Muscle layer of duodenum (tissue), 2 donors: ENCODE data around the gene ECSIT.
"Not testable (repeated sequence)": the region's sequence is repeated elsewhere in the genome, so short reads cannot be mapped to it uniquely, and the experiment has no call there.

Experiments used
- H3K27ac ChIP-seq: one replicate; pipeline ENCODE4 v1.7.0; 2013; ENCODE audit warnings: mild to moderate bottlenecking, low read length
- H3K27me3 ChIP-seq: one replicate; pipeline ENCODE4 v1.7.0; 2013; ENCODE audit warnings: low read depth, mild to moderate bottlenecking, control low read depth, low read length
- H3K36me3 ChIP-seq, 2 donors: one replicate each; pipeline ENCODE4 v1.7.0; 2013; ENCODE audit warnings: low read length in 2 of 2, control low read depth in 1 of 2, mild to moderate bottlenecking in 1 of 2; ENCODE audit not compliant: insufficient read depth in 2 of 2, control insufficient read depth in 1 of 2
- H3K4me1 ChIP-seq, 2 donors: one replicate each; pipeline ENCODE4 v1.7.0; 2013; ENCODE audit warnings: low read length in 2 of 2, mild to moderate bottlenecking in 2 of 2, control low read depth in 1 of 2, moderate library complexity in 1 of 2; ENCODE audit not compliant: insufficient read depth in 2 of 2, control insufficient read depth in 1 of 2
- H3K4me3 ChIP-seq, 2 donors: one replicate each; pipeline ENCODE4 v1.7.0; 2013; ENCODE audit warnings: low read length in 2 of 2, low read depth in 1 of 2, mild to moderate bottlenecking in 1 of 2
- H3K9me3 ChIP-seq, 2 donors: one replicate each; pipeline ENCODE4 v1.7.0; 2013; ENCODE audit warnings: low read length in 2 of 2, control low read depth in 1 of 2, mild to moderate bottlenecking in 1 of 2; ENCODE audit not compliant: control insufficient read depth in 1 of 2
- donor health status: healthy.

Gene ECSIT

DNA sequence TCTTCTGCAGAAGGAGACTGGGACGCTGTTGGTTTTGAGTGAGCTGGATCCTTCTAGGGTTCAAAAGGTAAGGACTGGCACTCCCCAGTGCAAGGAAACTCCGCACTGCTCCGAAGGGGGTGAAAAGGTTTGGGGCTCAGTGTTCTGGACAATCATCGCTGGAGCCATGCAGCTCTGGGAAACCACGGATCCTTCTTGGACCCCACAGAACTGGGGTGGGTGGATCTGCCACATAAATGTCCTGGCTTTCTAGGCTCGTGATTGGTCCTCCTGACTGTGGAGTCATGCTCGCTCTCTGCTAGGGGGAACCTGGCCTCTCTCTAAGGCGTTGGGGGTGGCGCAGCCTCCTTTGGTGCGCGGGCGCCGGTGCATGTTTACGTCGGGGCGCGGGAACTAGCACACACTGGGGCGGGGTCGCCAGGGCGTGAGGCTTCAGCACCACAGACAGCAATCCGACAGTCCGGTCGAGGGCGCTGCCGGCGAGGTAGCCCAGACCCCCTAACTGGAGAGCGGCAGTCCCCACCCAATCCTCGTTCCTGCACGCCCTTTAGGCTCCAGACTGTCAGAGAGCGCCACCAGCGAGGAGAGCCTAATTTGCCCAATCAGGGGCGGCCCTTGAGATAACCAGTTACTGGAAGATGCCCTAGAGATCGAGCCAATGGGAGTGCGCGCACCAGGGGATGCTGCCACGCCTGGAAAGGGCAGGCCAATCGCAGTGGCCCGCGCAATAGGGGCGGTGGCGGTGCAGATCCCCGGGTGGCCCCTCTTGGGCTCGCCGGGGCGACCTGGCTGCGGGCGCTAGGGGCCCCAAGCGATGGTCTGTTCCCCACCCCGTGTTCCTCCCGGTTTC lies 47.2 kb downstream of the ECSIT start:
- Histone ChIP-seq H3K9me3 (no peaks in the 10 kb centered on the region), H3K36me3 (peaks cover 0 to 13% of the 10 kb centered on the region in 2 donors), H3K4me1 (peaks cover 0 to 36% of the 10 kb centered on the region in 2 donors), H3K4me3 (peak overlapping the region in 1 of 2 donors; percentile 46), H3K27me3 (peaks cover 18% of the 10 kb centered on the region), H3K27ac (no peak overlapping the region)

DNA sequence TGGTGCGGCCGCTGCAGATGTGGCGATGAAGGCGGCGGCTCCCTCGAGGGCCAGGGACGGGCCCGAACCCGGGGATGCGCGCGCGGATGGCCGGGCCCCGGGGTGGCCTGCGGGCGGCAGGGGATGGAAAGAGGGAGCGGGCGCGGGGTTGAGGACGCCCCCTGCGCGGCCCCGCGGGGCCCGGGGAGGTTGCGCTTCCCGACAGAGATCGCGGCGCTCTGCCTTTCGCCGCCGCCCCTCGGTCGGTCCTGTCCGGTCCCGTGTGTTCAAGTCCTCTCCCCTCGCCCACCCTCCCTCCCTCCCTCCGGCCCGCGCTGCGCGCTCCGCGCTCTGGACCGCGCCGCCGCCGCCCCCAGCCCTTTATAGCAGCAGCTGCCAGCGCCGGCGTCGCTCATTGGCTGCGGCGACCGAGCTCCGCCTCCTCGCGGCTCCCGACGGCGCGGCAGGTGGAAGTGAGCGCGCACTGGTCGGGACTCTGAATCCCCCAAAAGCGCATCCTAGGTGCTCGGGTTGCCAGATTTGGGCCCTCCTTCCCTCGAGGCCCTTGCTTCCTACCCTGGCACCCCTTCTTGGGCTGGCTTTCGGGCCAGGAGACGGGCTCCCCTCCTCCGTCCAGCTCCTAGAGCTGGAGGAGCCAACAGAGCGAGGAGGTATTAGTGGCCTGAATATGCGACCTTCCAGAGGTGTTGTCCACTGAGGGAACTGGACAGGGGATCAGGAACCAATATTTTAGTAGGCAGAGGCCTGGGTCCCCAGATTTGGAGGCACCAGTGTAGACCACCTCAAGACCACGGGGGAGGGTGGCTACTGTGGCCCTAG lies 48.0 kb downstream of the ECSIT start, which contains the start of gene ELAVL3:
Gene ELAVL3, minus strand, starts transcription at position 332 of the 819 bp plus-strand sequence. CDS start 438 bp downstream, outside the sequence.
- H3K9me3 ChIP-seq: no peaks in the 10 kb centered on the region
- peaks cover 0 to 36% of the 10 kb centered on the region in 2 donors for H3K4me1 ChIP-seq
- H3K36me3 ChIP-seq: peaks cover 0 to 13% of the 10 kb centered on the region in 2 donors
- H3K27me3 ChIP-seq: peaks cover 18% of the 10 kb centered on the region
- no peak within 1 kb of the TSS for H3K27ac ChIP-seq
- peak within 1 kb of the TSS in 1 of 2 donors; percentile 38 for H3K4me3 ChIP-seq

DNA sequence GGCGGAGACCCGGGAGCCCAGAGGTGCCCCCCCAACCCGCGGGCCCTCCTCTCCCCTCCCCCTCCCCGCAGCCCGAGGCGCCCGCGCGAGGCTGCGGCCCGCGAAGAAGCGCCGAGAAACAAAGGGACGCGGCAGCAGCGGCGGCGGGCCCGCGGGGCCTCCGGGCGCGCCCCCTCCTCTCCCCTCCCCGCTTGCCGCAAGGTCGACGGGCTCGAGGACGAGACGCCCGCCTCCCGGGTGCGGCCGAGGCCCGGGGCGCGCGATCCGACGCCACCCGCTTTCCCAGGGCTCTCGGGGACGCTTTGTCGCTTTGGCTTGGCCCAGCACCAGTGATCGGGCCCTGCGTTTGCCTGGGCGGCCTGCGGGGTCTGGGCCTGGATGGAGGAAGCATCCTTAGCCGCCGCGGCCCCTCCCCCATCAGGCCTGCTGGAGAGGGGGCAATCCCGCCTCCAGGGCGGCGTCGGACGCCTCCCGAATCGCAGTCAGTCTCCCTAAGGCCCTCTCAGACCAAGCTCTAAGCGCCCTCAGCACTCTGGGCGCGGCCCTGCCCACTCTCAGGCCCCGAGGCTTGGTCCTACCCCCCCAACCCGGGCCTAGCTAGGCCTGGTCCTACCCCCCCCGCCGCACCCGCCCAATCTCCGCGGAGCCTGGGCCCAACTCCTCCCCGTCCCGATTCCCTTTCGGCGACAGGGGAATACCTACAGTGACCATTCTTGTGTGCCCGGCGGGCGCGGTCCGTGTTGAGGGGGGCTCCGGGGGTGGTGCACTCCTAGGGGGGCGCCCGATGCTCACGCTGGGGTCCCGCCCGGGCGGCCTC lies 48.8 kb downstream of the ECSIT start:
- Histone ChIP-seq H3K27ac (no peak overlapping the region), H3K27me3 (peaks cover 18% of the 10 kb centered on the region), H3K4me1 (peaks cover 0 to 36% of the 10 kb centered on the region in 2 donors), H3K36me3 (peaks cover 0 to 8% of the 10 kb centered on the region in 2 donors), H3K4me3 (peak overlapping the region in 1 of 2 donors; percentile 38), H3K9me3 (no peaks in the 10 kb centered on the region)

DNA sequence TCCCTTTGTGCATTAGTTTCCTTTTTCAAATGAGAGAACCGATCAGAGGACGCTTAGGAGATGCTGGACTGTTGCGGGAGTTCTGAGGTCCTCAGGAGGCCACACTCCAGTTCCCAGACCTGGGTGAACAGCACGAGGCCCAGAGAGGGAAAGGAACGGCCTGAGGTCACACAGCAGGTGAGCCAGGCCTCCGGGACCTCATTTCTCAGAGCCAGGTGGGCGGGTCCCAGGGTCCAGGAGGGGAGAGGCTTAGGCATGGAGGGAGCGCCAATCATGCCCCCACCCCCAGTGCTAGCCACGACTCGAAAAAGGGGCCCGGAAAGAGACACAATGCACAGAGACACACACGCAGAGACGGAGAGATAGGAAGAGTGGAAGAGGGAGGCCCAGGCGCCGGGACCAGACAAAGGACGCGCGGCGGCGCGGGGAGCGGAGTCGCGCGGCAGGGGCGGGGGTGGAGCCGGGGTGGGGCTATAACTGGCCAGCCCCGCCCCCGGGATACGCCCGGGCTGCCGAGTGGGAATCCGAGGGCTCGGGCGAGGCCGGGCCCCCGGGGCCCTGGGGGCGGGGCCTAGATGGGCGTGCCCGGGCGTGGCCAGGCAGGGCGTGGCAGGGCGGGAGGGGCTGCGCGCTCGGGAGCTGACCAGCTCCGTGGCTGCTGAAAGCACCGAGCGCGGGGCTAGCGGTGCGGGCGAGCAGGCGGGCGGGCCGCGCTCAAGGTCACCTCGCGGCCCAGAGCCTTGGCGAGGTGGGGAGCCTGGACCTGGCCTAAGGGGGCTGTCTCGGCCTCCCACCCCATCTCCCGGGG lies 49.6 kb downstream of the ECSIT start:
- Histone ChIP-seq H3K36me3 (peaks cover 0 to 6% of the 10 kb centered on the region in 2 donors), H3K9me3 (no peaks in the 10 kb centered on the region), H3K27ac (no peak overlapping the region), H3K4me1 (peaks cover 0 to 36% of the 10 kb centered on the region in 2 donors), H3K27me3 (peaks cover 18% of the 10 kb centered on the region), H3K4me3 (peak overlapping the region in 1 of 2 donors; percentile 38)

DNA sequence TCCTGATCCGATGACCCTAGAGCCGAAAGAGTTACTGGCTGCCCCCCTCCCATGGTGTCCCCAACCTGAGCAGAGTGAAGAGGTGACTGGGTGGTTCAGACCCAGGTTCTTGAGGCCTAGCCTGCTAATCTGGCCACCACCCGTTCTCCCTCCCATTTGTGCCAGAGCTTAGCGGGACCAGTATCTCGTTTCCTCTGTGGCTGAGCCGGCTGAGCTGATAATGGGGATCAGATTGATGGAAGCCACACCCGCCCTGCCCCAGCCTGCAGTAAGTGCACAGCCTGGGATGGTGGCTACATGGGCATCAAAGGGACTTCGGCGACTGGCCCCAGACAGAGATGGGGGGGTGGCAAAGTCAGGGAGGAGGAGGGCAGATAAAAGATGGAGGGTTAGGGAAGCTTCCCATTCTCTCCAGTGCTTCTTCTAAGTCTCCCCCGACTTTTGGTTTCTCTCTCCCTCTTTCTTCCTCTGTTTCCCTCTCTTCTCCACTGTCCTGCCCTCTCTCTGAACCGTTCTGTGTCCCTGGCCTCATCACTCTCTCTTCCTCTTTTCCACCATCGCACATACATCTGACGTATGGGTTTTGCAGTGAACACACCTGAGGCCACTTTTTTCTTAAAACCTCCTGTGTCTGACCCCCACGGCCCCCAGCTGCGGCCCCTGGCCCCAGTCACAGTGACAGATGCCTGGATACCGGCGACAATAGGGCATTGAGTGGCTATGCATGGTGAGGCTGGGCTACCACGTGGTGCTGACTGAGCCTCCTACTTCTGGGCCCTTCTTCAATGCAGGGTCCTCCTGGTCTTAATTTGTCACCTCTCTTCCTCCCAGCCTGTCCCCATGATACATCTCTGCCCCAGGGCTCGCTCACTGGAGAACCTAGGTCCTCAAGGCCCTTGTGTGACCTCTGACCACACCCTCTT lies 50.5 kb downstream of the ECSIT start:
- Histone ChIP-seq H3K36me3 (no peaks in the 10 kb centered on the region), H3K4me3 (no peak overlapping the region), H3K4me1 (peaks cover 0 to 36% of the 10 kb centered on the region in 2 donors), H3K27ac (no peak overlapping the region), H3K9me3 (no peaks in the 10 kb centered on the region), H3K27me3 (peaks cover 18% of the 10 kb centered on the region)

DNA sequence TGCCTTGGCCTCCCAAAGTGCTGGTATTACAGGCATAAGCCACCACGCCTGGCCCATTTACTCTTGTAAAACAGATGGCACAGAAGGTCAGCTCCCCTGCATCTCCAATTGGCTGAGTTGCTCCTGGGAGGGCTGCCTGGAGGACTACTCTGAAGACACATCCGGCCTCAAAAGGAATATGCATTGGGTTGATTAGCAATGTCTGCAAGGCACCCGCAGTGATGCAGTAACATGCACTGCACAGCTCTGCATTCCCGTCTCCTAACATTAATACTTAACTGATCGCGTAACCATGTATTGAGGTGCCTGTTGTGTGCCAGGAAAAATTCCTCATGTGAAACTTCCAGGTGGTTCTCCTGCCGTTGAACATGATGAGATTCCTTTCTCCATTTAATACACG lies 53.1 kb downstream of the ECSIT start:
- Histone ChIP-seq H3K36me3 (no peaks in the 10 kb centered on the region), H3K9me3 (no peaks in the 10 kb centered on the region), H3K27ac (no peak overlapping the region), H3K4me3 (no peak overlapping the region), H3K27me3 (no peaks in the 10 kb centered on the region), H3K4me1 (peaks cover 0 to 18% of the 10 kb centered on the region in 2 donors)

DNA sequence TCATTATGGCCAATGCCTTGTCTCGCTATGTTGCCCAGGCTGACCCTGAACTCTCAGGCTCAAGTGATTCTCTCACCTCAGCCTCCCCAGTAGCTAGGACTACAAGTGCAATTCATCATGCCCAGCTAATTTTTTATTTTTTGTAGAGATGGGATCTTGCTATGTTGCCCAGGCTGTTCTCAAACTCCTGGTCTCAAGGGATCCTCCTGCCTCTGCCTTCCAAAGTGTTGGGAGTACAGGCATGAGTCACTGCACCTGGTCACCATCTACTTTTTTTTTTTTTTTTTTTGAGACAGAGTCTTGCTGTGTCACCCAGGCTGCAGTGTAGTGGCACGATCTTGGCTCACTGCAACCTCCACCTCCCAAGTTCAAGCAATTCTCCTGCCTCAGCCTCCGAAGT lies 53.6 kb downstream of the ECSIT start:
- H3K4me1 ChIP-seq: peaks cover 0 to 14% of the 10 kb centered on the region in 2 donors
- not testable (repeated sequence) for H3K27me3 ChIP-seq, H3K36me3 ChIP-seq

DNA sequence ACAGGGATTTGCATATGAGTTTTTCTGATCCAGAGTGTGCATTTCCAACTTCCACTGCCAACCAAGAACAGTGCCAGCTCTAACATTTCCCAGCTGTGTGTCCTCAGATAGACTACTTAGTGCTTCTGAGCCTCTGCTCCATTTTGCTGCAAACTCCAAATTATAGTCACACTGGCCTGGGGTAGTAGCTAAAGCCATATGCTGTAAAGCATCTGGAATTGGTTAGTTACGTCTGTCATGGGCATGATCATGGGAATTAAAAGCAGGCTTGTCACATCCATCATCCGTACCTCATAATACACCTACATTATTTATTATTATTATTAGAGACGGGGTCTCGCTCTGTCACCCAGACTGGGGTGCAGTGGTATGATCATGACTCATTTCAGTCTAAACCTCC lies 55.2 kb downstream of the ECSIT start:
- H3K4me1 ChIP-seq: no peaks in the 10 kb centered on the region
- no peaks in the 10 kb centered on the region for H3K36me3 ChIP-seq
- no peaks in the 10 kb centered on the region for H3K9me3 ChIP-seq
- no peak overlapping the region for H3K27ac ChIP-seq
- no peaks in the 10 kb centered on the region for H3K27me3 ChIP-seq
- no peak overlapping the region for H3K4me3 ChIP-seq

More for the DNA sequence above, 53.6 kb downstream of the ECSIT start:
- H3K27ac ChIP-seq, H3K9me3 ChIP-seq, H3K4me3 ChIP-seq: not testable (repeated sequence)

DNA sequence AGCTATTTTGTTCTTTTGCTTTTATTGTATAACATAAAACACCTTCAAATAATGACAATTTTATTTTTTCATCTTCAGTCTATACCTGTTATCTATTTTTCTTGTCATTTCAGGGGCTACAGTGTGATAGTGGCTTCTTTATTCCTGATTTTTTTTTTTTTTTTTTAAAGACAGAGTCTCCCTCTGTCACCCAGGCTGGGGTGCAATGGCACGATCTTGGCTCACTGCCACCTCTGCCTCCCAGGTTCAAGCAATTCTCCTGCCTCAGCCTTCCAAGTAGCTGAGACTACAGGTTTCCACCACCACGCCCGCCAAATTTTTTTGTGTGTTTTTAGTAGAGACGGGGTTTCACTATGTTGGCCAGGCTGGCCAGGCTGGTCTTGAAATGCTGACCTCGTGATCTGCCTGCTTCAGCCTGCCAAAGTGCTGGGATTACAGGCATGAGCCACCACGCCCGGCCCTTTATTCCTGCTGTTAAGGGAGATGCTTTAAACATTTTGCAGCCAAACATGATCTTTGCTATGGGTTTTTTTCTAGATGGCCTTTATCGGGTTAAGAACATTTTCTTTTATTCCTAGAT lies 60.6 kb downstream of the ECSIT start:
- not testable (repeated sequence) for H3K27me3 ChIP-seq, H3K36me3 ChIP-seq, H3K9me3 ChIP-seq, H3K4me1 ChIP-seq, H3K27ac ChIP-seq, H3K4me3 ChIP-seq
